ENCODE measurements around the gene NCOA3. TPM values are rescaled to one million over a fixed set of nuclear protein-coding genes. Genes with fewer than 3 reads are reported as not detected.
A peak's percentile ranks its signal among the peaks of the same experiment; 100 is the strongest.
"Not testable (repeated sequence)": the region's sequence is repeated elsewhere in the genome, so short reads cannot be mapped to it uniquely, and the experiment has no call there.

The NCOA3 gene
- total RNA-seq, 2 donors from 2014 or later = 76.0 to 113 TPM

- DNase-seq = no peak
- Mint-ChIP-seq H3K9me3 (peaks cover 0 to 1% of the 10 kb centered on the region in 2 donors), H3K4me1 (ENCODE audit: low read depth) (peaks cover 46% of the 10 kb centered on the region), H3K27me3 (ENCODE audit: low read depth) (no peaks in the 10 kb centered on the region), H3K36me3 (ENCODE audit: insufficient read depth in 2 of 2) (no peaks in the 10 kb centered on the region), H3K4me3 (no peak overlapping the region), H3K27ac (no peak overlapping the region)
- ATAC-seq (replicated peaks in 1 of 2) = no peak
These were observed 40.5 kb upstream of the NCOA3 start for GRCh38 chr20:47461120-47461685.

- H3K4me3 Mint-ChIP-seq; ATAC-seq (replicated peaks in 1 of 2); H3K36me3 Mint-ChIP-seq (ENCODE audit: insufficient read depth in 2 of 2); H3K27ac Mint-ChIP-seq; H3K9me3 Mint-ChIP-seq; DNase-seq; H3K27me3 Mint-ChIP-seq (ENCODE audit: low read depth): not testable (repeated sequence)
- H3K4me1 Mint-ChIP-seq (ENCODE audit: low read depth) = peaks cover 39% of the 10 kb centered on the region
These were observed 39.8 kb upstream of the NCOA3 start for GRCh38 chr20:47461906-47462305.

GRCh38 chr20:47464380-47465101 lies 37.1 kb upstream of the NCOA3 start:
- ATAC-seq (replicated peaks in 1 of 2) (no peak), DNase-seq (no peak)
- H3K27ac Mint-ChIP-seq = no peak overlapping the region
- H3K27me3 Mint-ChIP-seq (ENCODE audit: low read depth) = no peaks in the 10 kb centered on the region
- peaks cover 0 to 1% of the 10 kb centered on the region in 2 donors for H3K9me3 Mint-ChIP-seq
- H3K4me1 Mint-ChIP-seq (ENCODE audit: low read depth) = peaks cover 26% of the 10 kb centered on the region
- H3K4me3 Mint-ChIP-seq = no peak overlapping the region
- no peaks in the 10 kb centered on the region for H3K36me3 Mint-ChIP-seq (ENCODE audit: insufficient read depth in 2 of 2)

DNA sequence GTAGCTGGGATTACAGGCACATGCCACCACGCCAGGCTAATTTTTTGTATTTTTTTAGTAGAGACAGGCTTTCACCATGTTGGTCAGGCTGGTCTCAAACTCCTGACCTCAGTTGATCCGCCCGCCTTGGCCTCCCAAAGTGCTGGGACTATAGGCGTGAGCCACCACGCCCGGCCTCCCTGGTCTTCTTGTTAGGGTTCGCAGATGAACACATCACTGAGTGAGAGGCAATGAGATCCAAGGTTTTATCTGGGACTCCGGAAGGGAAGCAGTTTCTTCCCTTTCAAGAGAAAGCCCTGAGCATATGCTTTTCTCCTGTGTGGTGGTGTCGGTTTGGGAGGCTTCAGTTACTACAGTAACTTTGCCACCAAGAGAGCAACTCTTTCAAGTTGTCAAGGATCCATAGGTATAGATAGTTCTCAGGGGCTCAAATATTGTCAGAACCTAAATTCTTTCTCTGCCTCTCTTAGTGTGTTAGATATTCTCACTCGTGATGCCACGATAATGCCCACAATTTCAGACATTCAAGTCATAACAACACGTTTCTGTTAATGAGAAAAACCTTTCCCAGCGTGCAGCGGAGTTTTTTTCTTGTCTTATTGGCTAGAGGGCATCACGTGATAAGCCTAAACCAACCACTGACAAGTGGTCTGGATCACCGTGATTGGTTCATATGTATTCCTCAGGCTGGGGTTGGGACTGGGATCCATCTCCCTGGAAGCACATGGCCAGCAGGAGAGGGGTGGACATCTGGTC lies 36.2 kb upstream of the NCOA3 start:
- no peaks in the 10 kb centered on the region for H3K36me3 Mint-ChIP-seq (ENCODE audit: insufficient read depth in 2 of 2)
- DNase-seq (no peak), ATAC-seq (replicated peaks in 1 of 2) (no peak)
- H3K9me3 Mint-ChIP-seq = peaks cover 0 to 1% of the 10 kb centered on the region in 2 donors
- no peak overlapping the region for H3K27ac Mint-ChIP-seq
- H3K4me3 Mint-ChIP-seq = no peak overlapping the region
- no peaks in the 10 kb centered on the region for H3K27me3 Mint-ChIP-seq (ENCODE audit: low read depth)
- peaks cover 25% of the 10 kb centered on the region for H3K4me1 Mint-ChIP-seq (ENCODE audit: low read depth)

- H3K4me1 Mint-ChIP-seq (ENCODE audit: low read depth) = peaks cover 21% of the 10 kb centered on the region
- H3K27me3 Mint-ChIP-seq (ENCODE audit: low read depth) = no peaks in the 10 kb centered on the region
- no peaks in the 10 kb centered on the region for H3K36me3 Mint-ChIP-seq (ENCODE audit: insufficient read depth in 2 of 2)
- H3K27ac Mint-ChIP-seq = no peak overlapping the region
- no peak overlapping the region for H3K4me3 Mint-ChIP-seq
- ATAC-seq (replicated peaks in 1 of 2) = no peak
- DNase-seq = no peak
- H3K9me3 Mint-ChIP-seq = no peaks in the 10 kb centered on the region
These were observed 35.5 kb upstream of the NCOA3 start for GRCh38 chr20:47466213-47466612.

DNA sequence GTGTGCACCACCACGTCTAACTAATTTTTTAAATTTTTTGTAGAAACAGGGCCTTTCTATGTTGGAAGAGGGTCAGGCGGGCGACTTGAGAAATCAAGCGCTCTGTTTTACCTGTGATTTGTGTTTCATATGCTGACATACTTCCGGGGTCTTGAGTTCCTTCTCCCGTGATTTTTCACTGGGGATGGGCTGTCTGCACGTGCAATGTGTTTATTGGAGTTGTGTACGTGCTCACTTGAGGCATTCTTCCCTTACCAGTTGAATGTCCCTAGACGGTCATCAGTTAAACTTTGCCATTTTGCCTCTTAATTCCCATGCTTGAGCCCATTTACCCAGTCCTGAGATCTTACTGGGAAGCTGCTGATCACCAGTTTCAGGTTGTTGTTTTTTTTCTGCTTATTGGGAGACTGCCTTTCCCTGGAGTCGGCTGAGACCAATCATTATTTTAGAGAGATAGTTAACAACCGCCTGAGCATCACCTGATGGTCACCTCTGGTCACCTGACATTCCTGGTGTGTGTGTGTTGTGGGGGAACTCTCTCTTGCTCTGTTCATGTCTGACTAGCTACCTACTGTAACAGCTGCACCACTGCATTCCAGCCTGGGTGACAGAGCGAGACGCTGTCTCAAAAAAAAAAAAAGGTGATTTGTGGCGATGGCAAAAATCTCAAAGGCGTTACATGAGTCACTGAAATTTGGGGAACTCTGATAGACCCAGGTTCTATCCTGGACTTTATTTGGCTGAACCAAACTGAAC lies 34.8 kb upstream of the NCOA3 start:
- no peaks in the 10 kb centered on the region for H3K36me3 Mint-ChIP-seq (ENCODE audit: insufficient read depth in 2 of 2)
- no peak overlapping the region for H3K27ac Mint-ChIP-seq
- no peaks in the 10 kb centered on the region for H3K27me3 Mint-ChIP-seq (ENCODE audit: low read depth)
- DNase-seq (no peak), ATAC-seq (replicated peaks in 1 of 2) (no peak)
- no peak overlapping the region for H3K4me3 Mint-ChIP-seq
- H3K9me3 Mint-ChIP-seq = no peaks in the 10 kb centered on the region
- H3K4me1 Mint-ChIP-seq (ENCODE audit: low read depth) = peaks cover 21% of the 10 kb centered on the region

- Mint-ChIP-seq H3K4me1 (ENCODE audit: low read depth) (peaks cover 29% of the 10 kb centered on the region), H3K27me3 (ENCODE audit: low read depth) (no peaks in the 10 kb centered on the region), H3K27ac (no peak overlapping the region), H3K9me3 (no peaks in the 10 kb centered on the region), H3K36me3 (ENCODE audit: insufficient read depth in 2 of 2) (no peaks in the 10 kb centered on the region), H3K4me3 (no peak overlapping the region)
- ATAC-seq (replicated peaks in 1 of 2) = no peak
- DNase-seq = no peak
These were observed 33.2 kb upstream of the NCOA3 start for GRCh38 chr20:47468290-47469050.

GRCh38 chr20:47475419-47476044 lies 26.2 kb upstream of the NCOA3 start:
- H3K4me1 Mint-ChIP-seq (ENCODE audit: low read depth) = peaks cover 30% of the 10 kb centered on the region

DNA sequence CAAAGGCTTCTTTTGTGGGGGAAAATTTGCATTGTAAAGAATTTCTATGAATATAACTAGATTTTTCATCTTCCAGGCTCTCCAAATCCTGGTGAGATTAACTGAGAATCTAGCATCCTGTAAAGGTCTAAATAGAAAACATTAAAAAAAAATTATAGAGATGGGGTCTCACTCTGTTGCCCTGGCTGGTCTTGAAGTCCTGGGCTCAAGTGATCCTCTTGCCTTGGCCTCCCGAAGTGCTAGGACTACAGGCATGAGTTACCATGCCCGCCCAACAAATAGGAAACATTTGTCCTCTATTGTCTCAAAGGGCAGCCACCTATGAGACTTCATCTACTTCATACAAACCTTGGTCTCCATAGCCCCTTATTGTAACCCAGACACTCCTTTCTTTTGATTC lies 25.2 kb upstream of the NCOA3 start:
- no peaks in the 10 kb centered on the region for H3K36me3 Mint-ChIP-seq (ENCODE audit: insufficient read depth in 2 of 2)
- no peak for DNase-seq
- H3K9me3 Mint-ChIP-seq = no peaks in the 10 kb centered on the region
- peaks cover 30% of the 10 kb centered on the region for H3K4me1 Mint-ChIP-seq (ENCODE audit: low read depth)
- no peak overlapping the region for H3K4me3 Mint-ChIP-seq
- no peak overlapping the region for H3K27ac Mint-ChIP-seq
- no peaks in the 10 kb centered on the region for H3K27me3 Mint-ChIP-seq (ENCODE audit: low read depth)
- ATAC-seq (replicated peaks in 1 of 2) = no peak

More at GRCh38 chr20:47475419-47476044, 26.2 kb upstream of the NCOA3 start:
- no peak for ATAC-seq (replicated peaks in 1 of 2)
- Mint-ChIP-seq H3K27me3 (ENCODE audit: low read depth) (no peaks in the 10 kb centered on the region), H3K9me3 (no peaks in the 10 kb centered on the region), H3K4me3 (no peak overlapping the region), H3K27ac (no peak overlapping the region), H3K36me3 (ENCODE audit: insufficient read depth in 2 of 2) (no peaks in the 10 kb centered on the region)
- DNase-seq = no peak

DNA sequence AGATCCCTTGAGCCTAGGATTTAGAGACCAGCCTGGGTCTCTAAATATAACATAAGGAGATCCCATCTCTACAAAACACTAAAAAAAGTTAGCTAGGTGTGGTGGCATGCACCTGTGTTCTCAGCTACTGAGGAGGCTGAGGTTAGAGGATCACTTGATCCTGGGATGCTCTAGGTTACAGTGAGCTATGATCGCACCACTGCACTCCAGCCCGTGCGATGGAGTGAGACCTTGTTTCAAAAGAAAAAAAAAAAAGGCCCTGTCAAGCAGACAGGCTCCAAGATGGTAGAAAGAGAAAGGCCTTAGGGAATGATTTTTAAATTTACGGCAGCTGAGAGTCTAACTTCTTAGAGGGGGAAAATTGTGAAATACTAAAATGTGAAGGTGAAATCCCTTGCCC lies 22.6 kb upstream of the NCOA3 start:
- Mint-ChIP-seq H3K9me3 (no peaks in the 10 kb centered on the region), H3K27me3 (ENCODE audit: low read depth) (no peaks in the 10 kb centered on the region), H3K4me1 (ENCODE audit: low read depth) (peaks cover 28% of the 10 kb centered on the region), H3K36me3 (ENCODE audit: insufficient read depth in 2 of 2) (no peaks in the 10 kb centered on the region), H3K27ac (no peak overlapping the region), H3K4me3 (no peak overlapping the region)
- ATAC-seq (replicated peaks in 1 of 2) (no peak), DNase-seq (no peak)

DNA sequence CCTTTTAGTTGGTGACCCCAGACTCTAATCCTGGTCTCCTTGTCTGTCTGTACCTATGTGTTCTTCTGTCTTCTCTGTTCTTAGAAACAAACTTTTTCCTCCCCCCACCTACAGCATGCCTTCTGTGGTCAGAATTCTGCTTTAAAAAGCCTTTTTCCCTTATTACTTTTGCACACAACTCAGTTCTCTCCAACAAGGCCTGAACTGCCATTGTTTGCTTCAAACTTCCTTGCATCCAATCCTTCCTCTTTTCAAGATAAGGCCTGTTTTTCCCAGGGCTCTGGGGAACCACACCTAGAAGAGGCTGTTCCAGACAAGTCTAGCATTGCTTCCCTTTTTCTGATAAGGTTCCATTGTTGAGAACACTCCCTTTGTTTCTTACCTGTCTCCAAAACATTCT lies 22.2 kb upstream of the NCOA3 start:
- ATAC-seq (replicated peaks in 1 of 2) = no peak
- no peak for DNase-seq
- H3K27ac Mint-ChIP-seq = peak overlapping the region; percentile 0

DNA sequence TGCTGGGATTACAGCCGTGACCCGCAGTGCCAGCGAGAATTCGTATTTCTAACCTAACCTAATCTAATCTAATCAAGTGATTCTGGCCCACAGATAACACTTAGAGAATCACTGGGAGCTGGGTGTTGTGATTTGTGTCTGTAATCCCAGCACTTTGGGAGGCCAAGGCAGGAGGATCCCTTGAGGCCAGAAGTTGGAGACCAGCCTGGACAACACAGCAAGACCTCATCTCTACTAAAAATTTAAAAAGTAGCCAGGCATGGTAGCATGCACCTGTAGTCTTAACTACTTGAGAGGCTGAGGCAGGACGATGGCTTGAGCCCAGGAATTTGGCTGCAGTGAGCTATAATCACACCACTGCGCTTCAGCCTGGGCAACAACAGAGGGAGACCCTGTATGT lies 21.4 kb upstream of the NCOA3 start:
- DNase-seq (no peak), ATAC-seq (replicated peaks in 1 of 2) (no peak)
- Mint-ChIP-seq H3K4me3 (no peak overlapping the region), H3K27me3 (ENCODE audit: low read depth) (no peaks in the 10 kb centered on the region), H3K36me3 (ENCODE audit: insufficient read depth in 2 of 2) (no peaks in the 10 kb centered on the region), H3K27ac (no peak overlapping the region), H3K4me1 (ENCODE audit: low read depth) (peaks cover 37% of the 10 kb centered on the region), H3K9me3 (no peaks in the 10 kb centered on the region)

More for the DNA sequence above, 22.2 kb upstream of the NCOA3 start:
- no peaks in the 10 kb centered on the region for H3K36me3 Mint-ChIP-seq (ENCODE audit: insufficient read depth in 2 of 2)
- no peaks in the 10 kb centered on the region for H3K27me3 Mint-ChIP-seq (ENCODE audit: low read depth)
- H3K4me1 Mint-ChIP-seq (ENCODE audit: low read depth) = peaks cover 29% of the 10 kb centered on the region
- no peaks in the 10 kb centered on the region for H3K9me3 Mint-ChIP-seq
- no peak overlapping the region for H3K4me3 Mint-ChIP-seq
